Cardiac fibroblast (primary cell): ENCODE results near the gene SLC25A25.

Source experiments
- DNase-seq, 2 donors: peaks; one replicate each; pipeline versions ENCODE4 v3.0.0 to v3.0.0-alpha.2; 2010; ENCODE audit warnings: low read depth in 2 of 2
- H3K4me3 ChIP-seq, 2 donors: replicated peaks in 1 of 2; 1 replicate in 1 of 2; 2 replicates in 1 of 2; pipeline ENCODE4 v1.5.1; 2011; ENCODE audit warnings: low read depth in 2 of 2, low read length in 2 of 2, mild to moderate bottlenecking in 2 of 2, moderate library complexity in 1 of 2
- CTCF ChIP-seq: IDR thresholded peaks from one replicate; pipeline ENCODE4 v1.5.1; 2011; ENCODE audit warnings: low read depth, mild to moderate bottlenecking, low read length, inconsistent platforms

Gene SLC25A25

GRCh38 chr9:128153947-128154695 is 86.1 kb downstream of the SLC25A25 start:
- no peak for TF ChIP-seq CTCF
- no peak overlapping the region for H3K4me3 ChIP-seq
- DNase-seq, result no peak

- no peak for TF ChIP-seq CTCF
- no peak overlapping the region for H3K4me3 ChIP-seq
Observed at GRCh38 chr9:128155736-128156500, 87.9 kb downstream of the SLC25A25 start.

More at GRCh38 chr9:128155736-128156500, 87.9 kb downstream of the SLC25A25 start:
- no peak for DNase-seq
